Thyroid gland (tissue), 4 donors: ENCODE results near the gene C11orf54.

Experiments
- CTCF ChIP-seq, 6 experiments: fragments of 200-600 bp in 3 of 6; fragments of 450-650 bp in 3 of 6; sonication (generic) in 3 of 6; IDR thresholded peaks; one replicate each; pipeline ENCODE4 v1.5.1; 2016 to 2019; ENCODE audit warnings: antibody characterized with exemption in 6 of 6, mild to moderate bottlenecking in 2 of 6, inconsistent platforms in 1 of 6, moderate library complexity in 1 of 6
- POLR2A ChIP-seq, 2 donors: fragments of 450-650 bp; IDR thresholded peaks; one replicate each; pipeline ENCODE4 v1.6.1; 2017; ENCODE audit warnings: antibody characterized with exemption in 2 of 2, mild to moderate bottlenecking in 2 of 2, moderate library complexity in 1 of 2

DNA sequence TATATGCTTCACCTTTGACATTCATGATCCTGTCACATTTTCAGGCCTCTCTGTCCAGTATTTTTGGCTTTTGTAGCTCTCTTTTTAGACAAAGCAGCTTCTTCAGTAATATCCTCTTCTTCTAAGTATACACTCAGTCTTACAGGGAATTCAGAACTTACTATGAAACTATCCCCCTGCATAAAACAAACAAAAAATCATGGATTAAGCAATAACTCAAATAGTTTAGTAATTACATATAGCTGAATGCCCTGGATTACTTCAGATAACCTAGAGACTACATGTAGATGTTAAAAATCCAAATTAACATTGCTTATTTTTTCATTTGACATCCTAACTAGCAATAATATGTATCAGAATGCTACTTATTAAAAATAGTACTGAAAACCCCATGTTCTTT is 5.3 kb upstream of the C11orf54 start:
- TF ChIP-seq POLR2A (IDR thresholded peaks at IDR 0.05) = no peak
- TF ChIP-seq CTCF (IDR thresholded peaks at IDR 0.05) = no peak
